GM12892 (cell line): ENCODE measurements around the gene SCN10A.

Experiments
- POLR2A ChIP-seq: IDR thresholded peaks from 2 replicates; pipeline ENCODE4 v1.6.1; 2011; ENCODE audit warnings: low read depth, low read length, control low read depth
- POLR2AphosphoS5 ChIP-seq: IDR thresholded peaks from 2 replicates; pipeline ENCODE4 v1.6.1; 2011; ENCODE audit warnings: low read depth, low read length, control low read depth

DNA sequence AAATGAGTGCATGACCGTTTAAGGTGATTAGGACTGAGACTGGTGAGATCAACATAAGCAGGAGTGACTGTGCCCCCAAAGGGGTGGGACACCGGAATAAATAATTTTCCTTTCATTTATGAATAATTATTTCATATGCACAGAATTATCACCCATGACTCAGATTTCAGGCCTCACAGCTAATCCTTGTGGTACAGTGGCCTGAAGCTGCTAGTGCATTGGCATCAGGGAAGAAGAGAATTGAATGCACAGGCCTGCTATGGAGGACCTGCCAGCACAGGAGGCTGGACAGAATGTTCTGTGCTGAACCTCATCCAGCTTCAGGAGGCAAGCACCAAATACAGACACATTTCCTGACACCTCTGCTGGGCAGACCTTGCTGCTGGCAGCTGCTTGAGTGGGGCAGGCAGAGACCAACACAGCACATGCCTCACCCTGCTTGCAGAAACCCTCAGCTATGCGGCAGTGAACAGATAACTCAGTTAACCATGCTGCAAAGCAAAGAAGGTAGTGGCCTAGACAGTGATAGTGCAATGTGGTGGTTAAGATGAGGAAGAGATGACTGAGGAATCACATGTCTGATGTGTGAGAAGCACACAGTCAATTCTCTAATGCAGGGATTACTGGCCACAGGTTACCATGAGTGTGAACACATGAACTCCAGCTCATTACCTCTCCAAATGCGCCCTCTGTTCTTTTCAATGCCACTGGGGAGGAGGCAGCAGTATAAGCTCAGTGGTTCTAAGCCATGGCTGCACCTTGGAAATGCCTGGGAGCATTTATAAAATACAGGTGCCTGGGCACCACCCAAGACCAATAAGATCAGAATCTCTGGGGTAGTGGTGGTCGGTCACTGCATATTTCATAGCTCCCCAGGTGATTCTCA lies 98.4 kb downstream of the SCN10A start:
- TF ChIP-seq POLR2A = no peak
- no peak for TF ChIP-seq POLR2AphosphoS5
